ENCODE results near the gene PTGDR.

DNA sequence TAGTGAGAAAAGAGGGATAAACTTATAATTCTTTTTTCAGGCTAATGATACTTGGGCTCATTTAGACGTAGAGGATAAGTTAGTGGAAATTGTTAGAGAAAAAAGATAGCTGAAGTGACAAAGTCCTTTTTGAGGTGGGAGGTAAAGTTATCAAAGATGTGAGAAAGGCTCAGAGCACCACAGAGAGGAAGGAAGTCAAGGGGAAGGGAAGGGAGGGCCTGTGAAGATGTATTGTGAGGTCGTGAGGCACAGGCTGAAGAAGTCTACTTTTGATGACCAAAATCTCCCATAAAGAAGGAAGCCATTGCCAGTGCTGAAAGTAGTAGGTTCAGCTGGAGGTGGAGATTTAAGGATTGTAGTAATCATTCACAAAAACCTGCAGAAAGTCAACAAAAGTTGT is 19.4 kb upstream of the PTGDR start:
- TF ChIP-seq, protein P1, sequence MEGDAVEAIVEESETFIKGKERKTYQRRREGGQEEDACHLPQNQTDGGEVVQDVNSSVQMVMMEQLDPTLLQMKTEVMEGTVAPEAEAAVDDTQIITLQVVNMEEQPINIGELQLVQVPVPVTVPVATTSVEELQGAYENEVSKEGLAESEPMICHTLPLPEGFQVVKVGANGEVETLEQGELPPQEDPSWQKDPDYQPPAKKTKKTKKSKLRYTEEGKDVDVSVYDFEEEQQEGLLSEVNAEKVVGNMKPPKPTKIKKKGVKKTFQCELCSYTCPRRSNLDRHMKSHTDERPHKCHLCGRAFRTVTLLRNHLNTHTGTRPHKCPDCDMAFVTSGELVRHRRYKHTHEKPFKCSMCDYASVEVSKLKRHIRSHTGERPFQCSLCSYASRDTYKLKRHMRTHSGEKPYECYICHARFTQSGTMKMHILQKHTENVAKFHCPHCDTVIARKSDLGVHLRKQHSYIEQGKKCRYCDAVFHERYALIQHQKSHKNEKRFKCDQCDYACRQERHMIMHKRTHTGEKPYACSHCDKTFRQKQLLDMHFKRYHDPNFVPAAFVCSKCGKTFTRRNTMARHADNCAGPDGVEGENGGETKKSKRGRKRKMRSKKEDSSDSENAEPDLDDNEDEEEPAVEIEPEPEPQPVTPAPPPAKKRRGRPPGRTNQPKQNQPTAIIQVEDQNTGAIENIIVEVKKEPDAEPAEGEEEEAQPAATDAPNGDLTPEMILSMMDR (IDR thresholded peaks at IDR 0.05): no peak
- TF ChIP-seq EP300 (IDR thresholded peaks at IDR 0.05) (no peak), POLR2A (IDR thresholded peaks at IDR 0.05) (no peak)
